A549 (cell line): ENCODE measurements around the gene COL26A1.
"Not testable (repeated sequence)": the region's sequence is repeated elsewhere in the genome, so short reads cannot be mapped to it uniquely, and the experiment has no call there.

ENCODE experiments used
- CBX8 ChIP-seq: fragments of 200-600 bp; sonication (generic); IDR thresholded peaks from 2 replicates; pipeline ENCODE4 v1.6.1; 2016
- CHD4 ChIP-seq: fragments of 200-600 bp; sonication (generic); IDR thresholded peaks from 2 replicates; pipeline ENCODE4 v1.6.1; 2016; ENCODE audit warnings: antibody characterized with exemption, mild to moderate bottlenecking, borderline replicate concordance
- CTCF ChIP-seq: fragments of >200 bp; sonication (Bioruptor Twin); formaldehyde crosslinking; IDR thresholded peaks from 3 replicates; pipeline ENCODE4 v1.5.1; 2016
- EHMT2 ChIP-seq: fragments of 200-600 bp; sonication (generic); IDR thresholded peaks from 2 replicates; pipeline ENCODE4 v1.6.1; 2016; ENCODE audit warnings: antibody characterized with exemption, low read depth, mild to moderate bottlenecking, moderate library complexity
- JUN ChIP-seq, 2 experiments: fragments of >200 bp; sonication (Bioruptor Twin); formaldehyde crosslinking; IDR thresholded peaks; 2 replicates in 1 of 2; 3 replicates in 1 of 2; pipeline ENCODE4 v1.6.1; 2016 to 2017
- MAX ChIP-seq: IDR thresholded peaks from 2 replicates; pipeline ENCODE4 v1.6.1; 2012
- MYC ChIP-seq: IDR thresholded peaks from 2 replicates; pipeline ENCODE4 v1.6.1; 2012; ENCODE audit warnings: mild to moderate bottlenecking, inconsistent platforms, low read length, improper control_type of control experiment, borderline replicate concordance
- NPAS2 ChIP-seq: fragments of 250-450 bp; sonication (Bioruptor Pico); IDR thresholded peaks from 2 replicates; pipeline ENCODE4 v1.8.0; 2022; ENCODE audit warnings: mild to moderate bottlenecking, moderate library complexity, borderline replicate concordance
- NR3C1 ChIP-seq: fragments of >200 bp; sonication (Bioruptor Twin); formaldehyde crosslinking; IDR thresholded peaks from 3 replicates; pipeline ENCODE4 v1.6.1; 2017
- PHF8 ChIP-seq: fragments of 200-600 bp; sonication (generic); IDR thresholded peaks from 2 replicates; pipeline ENCODE4 v1.6.1; 2016; ENCODE audit warnings: low read depth, mild to moderate bottlenecking, antibody characterized with exemption, moderate library complexity, borderline replicate concordance
- POLR2AphosphoS2 ChIP-seq: conservative IDR thresholded peaks from 2 replicates; pipeline ENCODE4 v1.6.1; 2012; ENCODE audit warnings: low read length, improper control_type of control experiment, inconsistent platforms
- SMC3 ChIP-seq: fragments of >200 bp; sonication (Bioruptor Twin); formaldehyde crosslinking; IDR thresholded peaks from 3 replicates; pipeline ENCODE4 v1.6.1; 2018; ENCODE audit warnings: inconsistent platforms
- ZSCAN20 ChIP-seq: fragments of 250-450 bp; sonication (Bioruptor Pico); IDR thresholded peaks from 2 replicates; pipeline ENCODE4 v1.8.0; 2022; ENCODE audit warnings: mild to moderate bottlenecking, moderate library complexity

GRCh38 chr7:101561293-101561692 is 198.6 kb downstream of the COL26A1 start:
- TF ChIP-seq CTCF; EHMT2; CHD4; JUN (IDR thresholded peaks at IDR 0.05); POLR2AphosphoS2; MYC; PHF8; MAX; NR3C1; SMC3; NPAS2 (CRISPR knock-in tag); CBX8; ZSCAN20 (CRISPR knock-in tag): not testable (repeated sequence)
